VCaP (cell line): ENCODE data around the gene ALKBH5.

Source experiments
- H3K27ac ChIP-seq: fragments of 450-650 bp; 2 replicates; pipeline ENCODE4 v1.5.1; 2017
- TF ChIP-seq, protein P1 (sequence below): fragments of 450-650 bp; conservative IDR thresholded peaks from 2 replicates; pipeline ENCODE4 v1.5.1; 2017; ENCODE audit warnings: mild to moderate bottlenecking, moderate library complexity

The ALKBH5 gene

DNA sequence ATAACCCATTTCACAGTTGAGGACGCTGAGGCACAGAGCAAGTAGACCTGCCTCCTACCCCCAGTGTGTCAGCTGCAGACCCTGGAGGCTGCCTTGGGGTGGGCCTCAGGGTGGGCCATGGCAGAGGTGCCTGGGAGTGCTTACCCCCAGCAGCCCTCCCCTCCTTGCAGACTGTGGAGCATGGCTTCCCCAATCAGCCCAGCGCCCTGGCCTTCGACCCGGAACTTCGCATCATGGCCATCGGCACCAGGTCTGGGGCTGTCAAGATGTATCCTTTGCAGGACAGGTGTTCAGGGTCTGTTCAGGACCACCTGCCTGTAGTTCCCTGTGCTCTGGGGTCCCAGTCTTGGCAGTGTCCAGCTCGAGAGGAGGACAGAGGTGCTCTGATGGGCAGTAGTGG is 46.1 kb downstream of the ALKBH5 start:
- TF ChIP-seq, protein P1, sequence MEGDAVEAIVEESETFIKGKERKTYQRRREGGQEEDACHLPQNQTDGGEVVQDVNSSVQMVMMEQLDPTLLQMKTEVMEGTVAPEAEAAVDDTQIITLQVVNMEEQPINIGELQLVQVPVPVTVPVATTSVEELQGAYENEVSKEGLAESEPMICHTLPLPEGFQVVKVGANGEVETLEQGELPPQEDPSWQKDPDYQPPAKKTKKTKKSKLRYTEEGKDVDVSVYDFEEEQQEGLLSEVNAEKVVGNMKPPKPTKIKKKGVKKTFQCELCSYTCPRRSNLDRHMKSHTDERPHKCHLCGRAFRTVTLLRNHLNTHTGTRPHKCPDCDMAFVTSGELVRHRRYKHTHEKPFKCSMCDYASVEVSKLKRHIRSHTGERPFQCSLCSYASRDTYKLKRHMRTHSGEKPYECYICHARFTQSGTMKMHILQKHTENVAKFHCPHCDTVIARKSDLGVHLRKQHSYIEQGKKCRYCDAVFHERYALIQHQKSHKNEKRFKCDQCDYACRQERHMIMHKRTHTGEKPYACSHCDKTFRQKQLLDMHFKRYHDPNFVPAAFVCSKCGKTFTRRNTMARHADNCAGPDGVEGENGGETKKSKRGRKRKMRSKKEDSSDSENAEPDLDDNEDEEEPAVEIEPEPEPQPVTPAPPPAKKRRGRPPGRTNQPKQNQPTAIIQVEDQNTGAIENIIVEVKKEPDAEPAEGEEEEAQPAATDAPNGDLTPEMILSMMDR = no peak
- no peak overlapping the region for H3K27ac ChIP-seq

DNA sequence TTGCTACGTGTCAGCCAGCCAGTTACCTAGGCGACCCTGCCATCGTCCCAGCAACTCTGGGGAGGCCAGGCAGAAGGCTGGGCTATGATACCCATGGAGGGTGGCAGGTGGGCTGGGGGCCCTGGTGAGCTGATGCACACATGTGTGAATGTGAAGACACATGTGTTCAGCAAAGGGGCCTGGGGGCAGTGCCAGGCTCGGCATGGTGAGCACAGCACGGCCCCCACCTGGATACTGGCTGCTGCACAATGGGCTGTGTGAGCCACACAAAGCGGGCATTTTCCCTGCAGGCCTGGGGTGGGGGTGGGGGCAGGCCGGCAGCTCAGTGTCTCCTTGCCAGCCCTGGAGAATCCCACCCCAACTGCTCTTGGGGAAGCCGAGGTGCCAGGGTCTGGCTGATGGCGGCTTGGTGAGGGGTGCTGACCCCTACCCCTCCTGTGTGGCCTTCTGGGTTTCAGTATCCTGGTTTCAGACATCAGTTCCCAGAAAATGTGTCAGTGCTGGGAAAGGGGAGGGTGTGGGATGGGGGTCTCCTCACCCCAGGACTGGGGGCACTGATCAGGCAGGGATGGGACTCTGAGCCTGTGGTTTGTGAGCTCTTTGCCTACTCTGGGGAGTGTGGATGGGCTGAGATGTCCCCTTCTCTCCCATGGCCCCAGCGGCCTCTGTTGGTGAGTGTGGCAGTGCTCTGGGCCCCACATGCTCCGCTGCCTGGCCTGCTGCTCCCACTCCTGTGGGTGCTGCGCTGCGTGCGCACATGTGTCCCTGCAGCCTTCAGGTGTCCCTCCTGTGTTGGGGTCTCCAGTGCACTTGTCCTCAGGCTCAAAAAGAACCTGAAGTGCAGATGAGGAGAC is 46.9 kb downstream of the ALKBH5 start:
- TF ChIP-seq, protein P1 = no peak
- no peak overlapping the region for H3K27ac ChIP-seq

DNA sequence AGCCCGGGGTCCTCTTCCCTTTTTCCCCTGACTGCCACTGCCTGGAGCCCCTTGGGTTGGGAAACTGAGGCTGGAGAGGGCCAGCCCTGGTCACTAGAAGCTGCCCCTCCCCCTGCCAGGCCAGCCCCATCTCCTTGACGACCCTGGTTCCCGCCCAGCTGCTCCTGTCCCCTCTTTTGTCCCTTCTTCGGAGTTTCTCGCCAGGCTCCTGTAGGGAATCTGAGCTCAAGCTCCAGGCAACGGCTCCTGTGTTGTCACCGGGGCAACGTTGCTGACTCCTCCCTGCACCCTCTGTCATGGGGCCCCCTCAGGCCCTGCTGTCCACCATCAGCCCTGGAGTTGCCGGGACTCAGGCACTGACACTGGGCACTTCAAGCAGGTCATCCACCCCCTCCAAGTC is 47.5 kb downstream of the ALKBH5 start:
- TF ChIP-seq, protein P1 = no peak
- no peak overlapping the region for H3K27ac ChIP-seq

DNA sequence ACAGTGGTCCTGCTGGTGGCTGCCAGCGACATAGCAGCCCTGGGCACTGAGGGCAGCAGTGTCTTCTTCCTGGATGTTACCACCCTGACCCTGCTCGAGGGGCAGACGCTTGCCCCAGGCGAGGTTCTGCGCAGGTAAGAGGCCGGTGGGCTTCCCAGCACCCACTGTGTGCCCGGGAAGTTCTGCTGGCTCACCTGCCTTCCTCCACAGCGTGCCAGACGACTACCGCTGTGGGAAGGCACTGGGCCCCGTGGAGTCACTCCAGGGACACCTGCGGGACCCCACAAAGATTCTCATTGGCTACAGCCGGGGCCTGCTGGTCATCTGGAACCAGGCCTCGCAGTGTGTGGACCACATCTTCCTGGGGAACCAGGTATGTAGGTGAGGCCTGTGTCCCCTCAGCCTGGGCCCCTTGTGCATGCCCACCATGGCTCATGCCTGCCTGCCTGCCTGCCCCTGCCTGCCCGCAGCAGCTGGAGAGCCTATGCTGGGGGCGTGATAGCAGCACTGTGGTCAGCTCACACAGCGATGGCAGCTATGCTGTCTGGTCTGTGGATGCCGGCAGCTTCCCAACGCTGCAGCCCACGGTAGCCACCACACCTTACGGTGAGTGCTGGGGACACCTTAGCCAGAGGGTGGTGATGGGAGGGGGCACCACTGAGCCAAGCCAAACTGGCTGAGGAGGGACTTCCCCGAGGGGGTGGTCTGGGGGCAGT is 50.3 kb downstream of the ALKBH5 start:
- TF ChIP-seq, protein P1 = no peak
- no peak overlapping the region for H3K27ac ChIP-seq

DNA sequence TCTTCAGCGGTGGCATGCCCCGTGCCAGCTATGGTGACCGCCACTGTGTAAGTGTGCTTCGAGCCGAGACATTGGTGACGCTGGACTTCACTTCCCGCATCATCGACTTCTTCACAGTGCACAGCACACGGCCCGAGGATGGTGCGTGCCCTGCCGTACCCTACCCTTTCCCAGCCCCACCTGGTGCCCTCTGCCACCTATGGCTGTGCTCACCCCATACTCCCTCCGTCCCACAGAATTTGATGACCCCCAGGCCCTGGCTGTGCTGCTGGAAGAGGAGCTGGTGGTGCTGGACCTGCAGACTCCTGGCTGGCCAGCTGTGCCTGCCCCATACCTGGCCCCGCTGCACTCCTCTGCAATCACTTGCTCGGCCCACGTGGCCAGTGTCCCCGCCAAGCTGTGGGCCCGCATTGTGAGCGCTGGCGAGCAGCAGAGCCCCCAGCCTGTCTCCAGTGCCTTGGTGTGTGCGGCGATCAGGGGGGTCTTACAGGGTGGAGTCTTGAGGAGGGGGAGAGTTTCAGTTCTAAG is 51.3 kb downstream of the ALKBH5 start:
- no peak overlapping the region for H3K27ac ChIP-seq
- TF ChIP-seq, protein P1 = no peak

DNA sequence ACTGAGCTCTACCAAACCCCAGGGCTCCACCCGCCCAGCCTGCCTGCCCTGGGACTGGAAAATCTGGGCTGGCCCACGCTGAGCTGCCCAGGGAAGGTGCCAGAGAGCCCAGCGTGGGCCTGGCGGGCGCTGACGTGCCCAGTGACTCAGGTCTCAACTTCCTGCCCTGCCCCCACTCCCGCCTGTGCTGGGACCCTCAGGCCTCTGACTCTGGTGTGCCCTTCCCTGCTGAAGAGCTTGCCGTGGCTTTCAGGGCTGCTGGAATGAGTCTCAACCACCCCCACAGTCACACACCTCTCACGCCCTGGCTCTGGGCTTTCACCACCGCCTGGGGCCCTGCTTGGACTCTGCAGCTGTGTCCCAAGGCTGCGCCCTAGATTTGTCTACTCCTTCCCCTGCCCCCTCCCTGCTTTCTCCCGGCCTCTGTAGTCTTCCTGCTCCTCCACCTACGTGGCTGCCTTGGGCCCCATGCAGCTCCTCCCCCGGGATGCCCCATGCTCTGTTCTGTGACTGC is 52.2 kb downstream of the ALKBH5 start:
- TF ChIP-seq, protein P1 = no peak
- H3K27ac ChIP-seq = no peak overlapping the region

DNA sequence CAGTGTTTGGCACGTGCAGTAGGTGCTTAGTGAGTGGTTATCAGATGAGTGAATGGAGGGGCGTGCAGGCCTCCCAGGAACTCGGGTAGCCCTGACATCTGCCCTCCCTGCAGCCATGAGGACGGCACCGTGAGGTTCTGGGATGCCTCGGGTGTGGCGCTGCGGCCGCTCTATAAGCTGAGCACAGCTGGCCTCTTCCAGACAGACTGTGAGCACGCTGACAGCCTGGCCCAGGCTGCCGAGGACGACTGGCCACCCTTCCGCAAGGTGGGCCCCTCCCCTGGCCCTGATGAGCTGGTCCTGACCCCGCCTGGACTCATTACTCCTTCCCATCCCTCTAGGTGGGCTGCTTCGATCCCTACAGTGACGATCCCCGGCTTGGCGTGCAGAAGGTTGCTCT is 52.9 kb downstream of the ALKBH5 start:
- H3K27ac ChIP-seq = no peak overlapping the region
- TF ChIP-seq, protein P1 = no peak
